IMR-90 (cell line): ENCODE data around the gene HSPA1L. TPM values are rescaled to one million over a fixed set of nuclear protein-coding genes. Genes with fewer than 3 reads are reported as not detected.
A peak's percentile ranks its signal among the peaks of the same experiment; 100 is the strongest.

Source experiments
- ATAC-seq: fragments of 200-7000 bp; cut with Tn5 transposase; 2 replicates; pipeline ENCODE4 v1.9.1; 2020; ENCODE audit warnings: low read depth, mild to moderate bottlenecking, moderate library complexity
- BruUV-seq: library from RNA; stranded (reverse); fragments of 400-500 nt; replicated peaks from 2 replicates; lab custom pipeline; 2021; lab: Mats Ljungman, UMichigan
- CTCF ChIA-PET: fragments of 300-600 bp; formaldehyde crosslinking; extraction: SDS; loops from one replicate; lab custom pipeline; 2021; ENCODE audit warnings: antibody characterized with exemption; lab: Yijun Ruan, JAX
- POLR2A ChIA-PET: fragments of 300-600 bp; sonication (Branson Sonifier 250); formaldehyde crosslinking; loops from one replicate; lab custom pipeline; 2022; ENCODE audit warnings: antibody characterized with exemption; ENCODE audit not compliant: unreplicated experiment; lab: Charles Lee
- DNase-seq: peaks from one replicate; pipeline ENCODE4 v3.0.0; 2013
- H2AFZ ChIP-seq: replicated peaks from 2 replicates; pipeline ENCODE3; 2013; ENCODE audit warnings: low read length, mild to moderate bottlenecking; ENCODE audit not compliant: poor library complexity
- H2AK5ac ChIP-seq: 2 replicates; pipeline ENCODE4 v1.6.1; 2013; ENCODE audit warnings: low read depth, low read length, inconsistent platforms
- H2AK9ac ChIP-seq: replicated peaks from 2 replicates; pipeline ENCODE3; 2013; ENCODE audit warnings: mild to moderate bottlenecking, low read depth, low read length, moderate library complexity; ENCODE audit not compliant: poor library complexity
- H2BK120ac ChIP-seq: 2 replicates; pipeline ENCODE4 v1.6.1; 2013; ENCODE audit warnings: low read depth, low read length, inconsistent platforms
- H2BK15ac ChIP-seq: 3 replicates; pipeline ENCODE4 v1.6.1; 2013; ENCODE audit warnings: low read depth, low read length, inconsistent platforms
- H2BK20ac ChIP-seq: 2 replicates; pipeline ENCODE4 v1.6.1; 2013; ENCODE audit warnings: low read depth, mild to moderate bottlenecking, inconsistent platforms, low read length, moderate library complexity
- H2BK5ac ChIP-seq: 2 replicates; pipeline ENCODE4 v1.6.1; 2013; ENCODE audit warnings: mild to moderate bottlenecking, low read depth, low read length, inconsistent platforms; ENCODE audit not compliant: poor library complexity, severe bottlenecking
- H3K14ac ChIP-seq: replicated peaks from 2 replicates; pipeline ENCODE4 v1.6.1; 2013; ENCODE audit warnings: low read depth, low read length, inconsistent platforms
- H3K18ac ChIP-seq: 2 replicates; pipeline ENCODE4 v1.6.1; 2013; ENCODE audit warnings: low read depth, low read length, control low read depth
- H3K23ac ChIP-seq: 2 replicates; pipeline ENCODE4 v1.6.1; 2013; ENCODE audit warnings: low read depth, low read length, inconsistent platforms
- H3K27ac ChIP-seq: 2 replicates; pipeline ENCODE4 v1.5.1; 2013; ENCODE audit warnings: mild to moderate bottlenecking, control low read depth, low read length; ENCODE audit not compliant: insufficient read depth
- H3K27me3 ChIP-seq: 2 replicates; pipeline ENCODE4 v1.6.1; 2013; ENCODE audit warnings: low read length; ENCODE audit not compliant: control insufficient read depth, insufficient read depth
- H3K36me3 ChIP-seq: 2 replicates; pipeline ENCODE4 v1.6.1; 2013; ENCODE audit warnings: low read length, mixed read lengths; ENCODE audit not compliant: control insufficient read depth, insufficient read depth
- H3K4ac ChIP-seq: 2 replicates; pipeline ENCODE4 v1.6.1; 2013; ENCODE audit warnings: low read depth, low read length, inconsistent platforms
- H3K4me1 ChIP-seq: 2 replicates; pipeline ENCODE4 v1.6.1; 2013; ENCODE audit warnings: low read length, mixed read lengths; ENCODE audit not compliant: control insufficient read depth, insufficient read depth
- H3K4me2 ChIP-seq: 2 replicates; pipeline ENCODE4 v1.6.1; 2013; ENCODE audit warnings: low read depth, mild to moderate bottlenecking, control low read depth, low read length, moderate library complexity
- H3K4me3 ChIP-seq: 2 replicates; pipeline ENCODE4 v1.5.1; 2013; ENCODE audit warnings: low read depth, mild to moderate bottlenecking, control low read depth, low read length, moderate library complexity; ENCODE audit not compliant: insufficient read depth
- H3K56ac ChIP-seq: 2 replicates; pipeline ENCODE4 v1.6.1; 2013; ENCODE audit warnings: low read length, inconsistent platforms; ENCODE audit not compliant: insufficient read depth; ENCODE audit errors: extremely low read depth
- H3K79me1 ChIP-seq, 2 experiments: 2 replicates each; pipeline ENCODE4 v1.6.1; 2013; ENCODE audit warnings: low read length in 2 of 2, inconsistent platforms in 1 of 2, low read depth in 1 of 2
- H3K9ac ChIP-seq: 2 replicates; pipeline ENCODE4 v1.6.1; 2013; ENCODE audit warnings: low read depth, low read length, control low read depth
- H3K9me1 ChIP-seq: 2 replicates; pipeline ENCODE4 v1.6.1; 2013; ENCODE audit warnings: low read length, inconsistent platforms; ENCODE audit not compliant: insufficient read depth
- H3K9me3 ChIP-seq: 2 replicates; pipeline ENCODE4 v1.6.1; 2013; ENCODE audit warnings: low read length; ENCODE audit not compliant: control insufficient read depth, insufficient read depth
- H4K20me1 ChIP-seq: 2 replicates; pipeline ENCODE4 v1.6.1; 2013; ENCODE audit warnings: low read length, inconsistent platforms; ENCODE audit not compliant: insufficient read depth
- H4K5ac ChIP-seq: 2 replicates; pipeline ENCODE4 v1.6.1; 2013; ENCODE audit warnings: mild to moderate bottlenecking, low read depth, low read length, control low read depth
- H4K8ac ChIP-seq, 2 experiments: 2 replicates each; pipeline ENCODE4 v1.6.1; 2013; ENCODE audit warnings: low read depth in 2 of 2, low read length in 2 of 2, control low read depth in 1 of 2, inconsistent platforms in 1 of 2
- H4K91ac ChIP-seq: 2 replicates; pipeline ENCODE4 v1.6.1; 2013; ENCODE audit warnings: low read depth, low read length, inconsistent platforms; ENCODE audit not compliant: insufficient read depth
- MAFK ChIP-seq: IDR thresholded peaks from 2 replicates; pipeline ENCODE4 v1.6.1; 2012; ENCODE audit warnings: low read depth, low read length, improper control_type of control experiment
- MAZ ChIP-seq: IDR thresholded peaks from 2 replicates; pipeline ENCODE4 v1.6.1; 2012; ENCODE audit warnings: low read depth, mild to moderate bottlenecking, low read length, improper control_type of control experiment, moderate library complexity, borderline replicate concordance
- MXI1 ChIP-seq: IDR thresholded peaks from 2 replicates; pipeline ENCODE4 v1.6.1; 2012; ENCODE audit warnings: low read depth, mild to moderate bottlenecking, low read length, moderate library complexity, borderline replicate concordance
- POLR2A ChIP-seq: IDR thresholded peaks from 2 replicates; pipeline ENCODE4 v1.6.1; 2012; ENCODE audit warnings: mild to moderate bottlenecking, low read depth, low read length
- RCOR1 ChIP-seq: IDR thresholded peaks from 2 replicates; pipeline ENCODE4 v1.6.1; 2012; ENCODE audit warnings: mild to moderate bottlenecking, low read length, improper control_type of control experiment; ENCODE audit not compliant: insufficient replicate concordance
- RFX5 ChIP-seq: IDR thresholded peaks from 2 replicates; pipeline ENCODE4 v1.8.0; 2012; ENCODE audit warnings: low read depth, mild to moderate bottlenecking, low read length, moderate library complexity
- WGBS, 2 experiments: methylation state at CpG; one replicate each; pipeline versions ENCODE4 v1.1.5 to v1.1.7; 2013; ENCODE audit warnings: missing lambda C conversion rate in 2 of 2; ENCODE audit not compliant: insufficient read length in 1 of 2; ENCODE audit errors: extremely low coverage in 2 of 2; 5-methylcytosine and 5-hydroxymethylcytosine counted together
- dilution Hi-C: fragments of 300-500 bp; cut with HindIII; formaldehyde crosslinking; loops from one replicate; pipeline ENCODE4 v1.14.3; 2018; ENCODE audit warnings: low sequenced_read_pairs; ENCODE audit not compliant: unreplicated experiment
- in situ Hi-C: fragments of 300-500 bp; cut with MboI; formaldehyde crosslinking; loops from 3 replicates; pipeline ENCODE4 v1.14.3; 2019; ENCODE audit warnings: low sequenced_read_pairs, inconsistent platforms, mixed read lengths
- intact Hi-C: fragments of 100-400 bp; cut with micrococcal nuclease; formaldehyde crosslinking; loops from 2 replicates; pipeline ENCODE4 v1.10.0; 2022
- polyA plus RNA-seq, 3 experiments: library from polyadenylated mRNA; depleted of rRNA; stranded (reverse); fragments of >200 nt; gene quantifications; 2 replicates each; pipeline ENCODE4 v1.2.3, GENCODE V29; 2012; ENCODE audit warnings: low replicate concordance in 1 of 3
- total RNA-seq: library from RNA; depleted of rRNA; stranded (reverse); fragments of >200 nt; gene quantifications from 2 replicates; pipeline ENCODE4 v1.2.3, GENCODE V29; 2012

HSPA1L gene
- total and polyA plus RNA-seq, 2 of the 4 experiments (the other 2 are of a cell fraction) = 0.97 to 1.3 TPM

DNA sequence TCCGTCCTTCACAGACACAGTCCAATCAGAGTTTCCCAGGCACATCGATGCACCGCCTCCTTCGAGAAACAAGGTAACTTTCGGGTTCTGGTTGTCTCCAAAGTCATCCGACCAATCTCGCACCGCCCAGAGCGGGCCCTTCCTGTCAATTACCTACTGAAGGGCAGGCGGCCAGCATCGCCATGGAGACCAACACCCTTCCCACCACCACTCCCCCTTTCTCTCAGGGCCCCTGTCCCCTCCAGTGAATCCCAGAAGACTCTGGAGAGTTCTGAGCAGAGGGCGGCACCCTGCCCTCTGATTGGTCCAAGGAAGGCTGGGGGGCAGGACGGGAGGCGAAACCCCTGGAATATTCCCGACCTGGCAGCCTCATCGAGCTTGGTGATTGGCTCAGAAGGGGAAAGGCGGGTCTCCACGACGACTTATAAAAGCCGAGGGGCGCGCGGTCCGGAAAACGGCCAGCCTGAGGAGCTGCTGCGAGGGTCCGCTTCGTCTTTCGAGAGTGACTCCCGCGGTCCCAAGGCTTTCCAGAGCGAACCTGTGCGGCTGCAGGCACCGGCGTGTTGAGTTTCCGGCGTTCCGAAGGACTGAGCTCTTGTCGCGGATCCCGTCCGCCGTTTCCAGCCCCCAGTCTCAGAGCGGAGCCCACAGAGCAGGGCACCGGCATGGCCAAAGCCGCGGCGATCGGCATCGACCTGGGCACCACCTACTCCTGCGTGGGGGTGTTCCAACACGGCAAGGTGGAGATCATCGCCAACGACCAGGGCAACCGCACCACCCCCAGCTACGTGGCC, 12.4 kb upstream of the HSPA1L start, which contains the start of gene HSPA1B:
Gene HSPA1B, plus strand, starts transcription at position 453 of the 794 bp plus-strand sequence. Its CDS starts 213 bp downstream, at position 666.
- 1% methylated on average over 20 of the region's 56 CpGs; no CpG with 5 or more reads in 1 of the 2 experiments for WGBS, 2 experiments
- H4K8ac ChIP-seq = peak within 1 kb of the TSS; percentile 97 to 98
- no peaks in the 10 kb centered on the region for H3K36me3 ChIP-seq
- peak within 1 kb of the TSS; percentile 97 for H4K5ac ChIP-seq
- peak within 1 kb of the TSS; percentile 95 for H2AK9ac ChIP-seq
- peak within 1 kb of the TSS; percentile 97 for H3K4ac ChIP-seq
- no TSS peak for BruUV-seq
- peak; percentile 92 for ATAC-seq
- dilution Hi-C loops (no loop called here), intact Hi-C loops (loop anchor here (1.0 to 5.0 kb wide), 2 partner anchors 32 to 280 kb away; partner anchors contain the start of genes ATP6V1G2, NFKBIL1 and VARS1), in situ Hi-C loops (no loop called here)
- H2BK5ac ChIP-seq = peak within 1 kb of the TSS; percentile 85
- ChIA-PET CTCF (interaction anchor here (1.3 kb wide), 1 partner anchor 32 kb away, joined by 4 read pairs; the partner anchor contains the start of gene VARS1), POLR2A (interaction anchor here (0.5 to 1.5 kb wide), 7 partner anchors 13 to 121 kb away, joined by 3 to 10 read pairs (median 4); partner anchors contain the start of genes HSPA1A, HSPA1L, LSM2 and LY6G6F)
- peak within 1 kb of the TSS; percentile 5; the same call in 1 of the 2 replicates for H2BK20ac ChIP-seq
- H2AFZ ChIP-seq = peak within 1 kb of the TSS; percentile 88
- DNase-seq = peak; percentile 100
- peak within 1 kb of the TSS; percentile 90 for H3K9ac ChIP-seq
- H3K9me1 ChIP-seq = peaks cover 4% of the 10 kb centered on the region; the same call in 1 of the 2 replicates
- H3K14ac ChIP-seq = peak within 1 kb of the TSS; percentile 96
- peak within 1 kb of the TSS; percentile 64 for H3K4me3 ChIP-seq
- H3K18ac ChIP-seq = peak within 1 kb of the TSS; percentile 82
- peak within 1 kb of the TSS; percentile 91 for H3K23ac ChIP-seq
- peak within 1 kb of the TSS; percentile 93 for H3K27ac ChIP-seq
- H4K91ac ChIP-seq = peak within 1 kb of the TSS; percentile 92
- peaks cover 8 to 26% of the 10 kb centered on the region in 2 experiments; a peak in 3 of 4 replicates for H3K79me1 ChIP-seq
- peak within 1 kb of the TSS; percentile 41 for H2AK5ac ChIP-seq
- peaks cover 9% of the 10 kb centered on the region for H4K20me1 ChIP-seq
- peak within 1 kb of the TSS; percentile 83 for H3K4me2 ChIP-seq
- 0 out of 2 replicates have a peak, but pooled peaks have one; percentile 4 for TF ChIP-seq MXI1
- no peak for TF ChIP-seq RCOR1
- TF ChIP-seq RFX5 = 0 out of 2 replicates have a peak, but pooled peaks have one; percentile 3
- 0 out of 2 replicates have a peak, but pooled peaks have one; percentile 58 for TF ChIP-seq MAZ
- TF ChIP-seq MAFK = no peak
- peak; percentile 99 for TF ChIP-seq POLR2A
- no peaks in the 10 kb centered on the region for H3K27me3 ChIP-seq
- peak within 1 kb of the TSS; percentile 64; the same call in 2 of the 3 replicates for H2BK15ac ChIP-seq
- H3K56ac ChIP-seq = peak within 1 kb of the TSS; percentile 85
- H3K9me3 ChIP-seq = no peaks in the 10 kb centered on the region
- peak within 1 kb of the TSS; percentile 71 for H2BK120ac ChIP-seq
- H3K4me1 ChIP-seq = peaks cover 9% of the 10 kb centered on the region
